ENCODE measurements around the gene SORBS2. TPM values are rescaled to one million over a fixed set of nuclear protein-coding genes. Genes with fewer than 3 reads are reported as not detected.

Gene SORBS2
- total and polyA plus RNA-seq, 4 donors = 11.2 to 70.4 (median 26.4) TPM

GRCh38 chr4:185831125-185831815 is 19.3 kb upstream of the SORBS2 start:
- DNase-seq (no peak), ATAC-seq (ENCODE audit: insufficient read depth, low FRiP score) (no peak)
- Histone ChIP-seq H3K4me1 (ENCODE audit: control insufficient read depth in 5 of 5, insufficient read depth in 5 of 5, low read length in 5 of 5) (peaks cover 0 to 13% (median 2%) of the 10 kb centered on the region in 5 donors), H3K27me3 (ENCODE audit: control insufficient read depth in 3 of 3, insufficient read depth in 3 of 3, low read length in 2 of 3) (peaks cover 0 to 3% (median 0%) of the 10 kb centered on the region in 3 donors), H3K9ac (ENCODE audit: insufficient read depth in 1 of 2, low read length in 2 of 2) (no peak overlapping the region), H3K9me3 (ENCODE audit: control insufficient read depth in 4 of 4, insufficient read depth in 3 of 4, low read length in 3 of 4) (no peaks in the 10 kb centered on the region), H3K27ac (ENCODE audit: low read depth in 1 of 2, low read length in 1 of 2) (peak overlapping the region in 1 of 2 donors; percentile 74), H3K36me3 (ENCODE audit: control insufficient read depth in 4 of 4, insufficient read depth in 4 of 4, low read length in 4 of 4) (no peaks in the 10 kb centered on the region), H3K4me3 (no peak overlapping the region)
- TF ChIP-seq, protein P1, sequence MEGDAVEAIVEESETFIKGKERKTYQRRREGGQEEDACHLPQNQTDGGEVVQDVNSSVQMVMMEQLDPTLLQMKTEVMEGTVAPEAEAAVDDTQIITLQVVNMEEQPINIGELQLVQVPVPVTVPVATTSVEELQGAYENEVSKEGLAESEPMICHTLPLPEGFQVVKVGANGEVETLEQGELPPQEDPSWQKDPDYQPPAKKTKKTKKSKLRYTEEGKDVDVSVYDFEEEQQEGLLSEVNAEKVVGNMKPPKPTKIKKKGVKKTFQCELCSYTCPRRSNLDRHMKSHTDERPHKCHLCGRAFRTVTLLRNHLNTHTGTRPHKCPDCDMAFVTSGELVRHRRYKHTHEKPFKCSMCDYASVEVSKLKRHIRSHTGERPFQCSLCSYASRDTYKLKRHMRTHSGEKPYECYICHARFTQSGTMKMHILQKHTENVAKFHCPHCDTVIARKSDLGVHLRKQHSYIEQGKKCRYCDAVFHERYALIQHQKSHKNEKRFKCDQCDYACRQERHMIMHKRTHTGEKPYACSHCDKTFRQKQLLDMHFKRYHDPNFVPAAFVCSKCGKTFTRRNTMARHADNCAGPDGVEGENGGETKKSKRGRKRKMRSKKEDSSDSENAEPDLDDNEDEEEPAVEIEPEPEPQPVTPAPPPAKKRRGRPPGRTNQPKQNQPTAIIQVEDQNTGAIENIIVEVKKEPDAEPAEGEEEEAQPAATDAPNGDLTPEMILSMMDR (IDR thresholded peaks at IDR 0.05; ENCODE audit: control extremely low read depth, extremely low read depth) = no peak
- WGBS, 2 donors = 79 to 80% methylated on average over 5 of the region's 5 CpGs

GRCh38 chr4:185830263-185830994 is 18.4 kb upstream of the SORBS2 start:
- Histone ChIP-seq H3K4me1 (ENCODE audit: control insufficient read depth in 5 of 5, insufficient read depth in 5 of 5, low read length in 5 of 5) (peaks cover 0 to 12% (median 0%) of the 10 kb centered on the region in 5 donors), H3K27ac (ENCODE audit: low read depth in 1 of 2, low read length in 1 of 2) (peak overlapping the region in 1 of 2 donors; percentile 74), H3K9me3 (ENCODE audit: control insufficient read depth in 4 of 4, insufficient read depth in 3 of 4, low read length in 3 of 4) (no peaks in the 10 kb centered on the region), H3K36me3 (ENCODE audit: control insufficient read depth in 4 of 4, insufficient read depth in 4 of 4, low read length in 4 of 4) (no peaks in the 10 kb centered on the region), H3K27me3 (ENCODE audit: control insufficient read depth in 3 of 3, insufficient read depth in 3 of 3, low read length in 2 of 3) (peaks cover 0 to 3% (median 0%) of the 10 kb centered on the region in 3 donors), H3K4me3 (no peak overlapping the region), H3K9ac (ENCODE audit: insufficient read depth in 1 of 2, low read length in 2 of 2) (no peak overlapping the region)
- DNase-seq = no peak
- TF ChIP-seq, protein P1 (IDR thresholded peaks at IDR 0.05; ENCODE audit: control extremely low read depth, extremely low read depth) = no peak
- ATAC-seq (ENCODE audit: insufficient read depth, low FRiP score) = no peak
- WGBS, 2 donors = 68 to 77% methylated on average over 4 of the region's 4 CpGs

DNA sequence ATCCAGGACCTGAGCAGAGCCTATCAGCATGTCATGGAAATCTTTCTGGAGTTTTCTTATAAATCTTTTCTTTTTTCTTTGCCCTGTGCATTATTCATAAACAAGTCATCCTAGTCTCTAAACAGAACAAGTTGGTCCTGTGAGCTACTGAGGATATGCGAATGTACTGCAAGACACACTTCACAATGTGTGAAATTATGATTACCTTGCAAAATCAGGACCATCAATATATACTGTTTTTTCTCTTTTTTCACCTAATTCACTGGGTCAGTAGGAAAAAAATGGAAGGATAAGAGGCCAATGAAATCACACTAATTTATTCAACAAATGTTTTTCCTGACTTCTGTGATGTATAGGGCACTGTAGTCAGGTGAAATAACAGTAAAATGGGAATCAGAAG is 14.4 kb upstream of the SORBS2 start:
- DNase-seq = no peak
- peaks cover 0 to 10% (median 0%) of the 10 kb centered on the region in 5 donors for H3K4me1 ChIP-seq (ENCODE audit: control insufficient read depth in 5 of 5, insufficient read depth in 5 of 5, low read length in 5 of 5)
- no peak overlapping the region for H3K4me3 ChIP-seq
- H3K36me3 ChIP-seq (ENCODE audit: control insufficient read depth in 4 of 4, insufficient read depth in 4 of 4, low read length in 4 of 4) = no peaks in the 10 kb centered on the region
- WGBS, 2 donors = 0% methylated on average over 1 of the region's 1 CpG
- no peak for ATAC-seq (ENCODE audit: insufficient read depth, low FRiP score)
- TF ChIP-seq, protein P1 (IDR thresholded peaks at IDR 0.05; ENCODE audit: control extremely low read depth, extremely low read depth) = no peak
- H3K27ac ChIP-seq (ENCODE audit: low read depth in 1 of 2, low read length in 1 of 2) = no peak overlapping the region
- H3K9me3 ChIP-seq (ENCODE audit: control insufficient read depth in 4 of 4, insufficient read depth in 3 of 4, low read length in 3 of 4) = no peaks in the 10 kb centered on the region
- no peak overlapping the region for H3K9ac ChIP-seq (ENCODE audit: insufficient read depth in 1 of 2, low read length in 2 of 2)
- peaks cover 0 to 3% (median 0%) of the 10 kb centered on the region in 3 donors for H3K27me3 ChIP-seq (ENCODE audit: control insufficient read depth in 3 of 3, insufficient read depth in 3 of 3, low read length in 2 of 3)
